Activated naive CD8-positive, alpha-beta T cell (primary cell): ENCODE measurements around the gene ZNF814.
A peak's percentile ranks its signal among the peaks of the same experiment; 100 is the strongest.
"Not testable (repeated sequence)": the region's sequence is repeated elsewhere in the genome, so short reads cannot be mapped to it uniquely, and the experiment has no call there.

Experiments used
- H3K27ac Mint-ChIP-seq: one replicate; pipeline ENCODE4 v1.8.0; 2021; ENCODE audit warnings: mixed read lengths
- H3K27me3 Mint-ChIP-seq: one replicate; pipeline ENCODE4 v1.8.0; 2021; ENCODE audit warnings: mixed read lengths
- H3K36me3 Mint-ChIP-seq: one replicate; pipeline ENCODE4 v1.8.0; 2021; ENCODE audit warnings: mixed read lengths
- H3K4me1 Mint-ChIP-seq: one replicate; pipeline ENCODE4 v1.8.0; 2021; ENCODE audit warnings: low read depth, mixed read lengths
- H3K4me3 Mint-ChIP-seq: one replicate; pipeline ENCODE4 v1.8.0; 2021; ENCODE audit warnings: mild to moderate bottlenecking, mixed read lengths
- H3K9me3 Mint-ChIP-seq: one replicate; pipeline ENCODE4 v1.8.0; 2021; ENCODE audit warnings: low read depth, mixed read lengths

ZNF814 gene

GRCh38 chr19:57886046-57886445 is 2.8 kb downstream of the ZNF814 start:
- Mint-ChIP-seq H3K36me3 (peaks cover 41% of the 10 kb centered on the region), H3K9me3 (peaks cover 14% of the 10 kb centered on the region), H3K4me3 (peak overlapping the region; percentile 59), H3K4me1 (peaks cover 21% of the 10 kb centered on the region), H3K27ac (no peak overlapping the region), H3K27me3 (no peaks in the 10 kb centered on the region)

- Mint-ChIP-seq H3K9me3 (peaks cover 23% of the 10 kb centered on the region), H3K36me3 (peaks cover 45% of the 10 kb centered on the region)
- H3K27me3 Mint-ChIP-seq, H3K4me3 Mint-ChIP-seq, H3K27ac Mint-ChIP-seq, H3K4me1 Mint-ChIP-seq: not testable (repeated sequence)
Observed at GRCh38 chr19:57873883-57874799, 14.7 kb downstream of the ZNF814 start.

- Mint-ChIP-seq H3K9me3 (peaks cover 26% of the 10 kb centered on the region), H3K36me3 (peaks cover 47% of the 10 kb centered on the region), H3K27me3 (no peaks in the 10 kb centered on the region), H3K4me3 (no peak overlapping the region), H3K4me1 (no peaks in the 10 kb centered on the region), H3K27ac (no peak overlapping the region)
Observed at GRCh38 chr19:57872450-57872849, 16.4 kb downstream of the ZNF814 start.

- H3K4me3 Mint-ChIP-seq, result no peak overlapping the region
Observed at GRCh38 chr19:57870225-57870624, 18.6 kb downstream of the ZNF814 start.

GRCh38 chr19:57869655-57870054 is 19.2 kb downstream of the ZNF814 start:
- H3K27me3 Mint-ChIP-seq, H3K4me3 Mint-ChIP-seq, H3K27ac Mint-ChIP-seq, H3K4me1 Mint-ChIP-seq: not testable (repeated sequence)
- H3K9me3 Mint-ChIP-seq, result peaks cover 26% of the 10 kb centered on the region
- peaks cover 51% of the 10 kb centered on the region for H3K36me3 Mint-ChIP-seq

More at GRCh38 chr19:57870225-57870624, 18.6 kb downstream of the ZNF814 start:
- Mint-ChIP-seq H3K36me3 (peaks cover 47% of the 10 kb centered on the region), H3K9me3 (peaks cover 21% of the 10 kb centered on the region), H3K27me3 (no peaks in the 10 kb centered on the region), H3K27ac (no peak overlapping the region), H3K4me1 (no peaks in the 10 kb centered on the region)

GRCh38 chr19:57867868-57868492 is 20.9 kb downstream of the ZNF814 start:
- Mint-ChIP-seq H3K36me3 (peaks cover 43% of the 10 kb centered on the region), H3K9me3 (peaks cover 20% of the 10 kb centered on the region), H3K27me3 (no peaks in the 10 kb centered on the region), H3K4me3 (no peak overlapping the region), H3K4me1 (no peaks in the 10 kb centered on the region), H3K27ac (peak overlapping the region; percentile 16)

- not testable (repeated sequence) for H3K27ac Mint-ChIP-seq, H3K9me3 Mint-ChIP-seq, H3K4me1 Mint-ChIP-seq, H3K4me3 Mint-ChIP-seq, H3K27me3 Mint-ChIP-seq
- peaks cover 56% of the 10 kb centered on the region for H3K36me3 Mint-ChIP-seq
Observed at GRCh38 chr19:57862351-57862750, 26.5 kb downstream of the ZNF814 start.

GRCh38 chr19:57854117-57854516 is 34.7 kb downstream of the ZNF814 start:
- Mint-ChIP-seq H3K4me1 (peaks cover 27% of the 10 kb centered on the region), H3K36me3 (peaks cover 33% of the 10 kb centered on the region)
- H3K9me3 Mint-ChIP-seq, H3K27me3 Mint-ChIP-seq, H3K27ac Mint-ChIP-seq, H3K4me3 Mint-ChIP-seq: not testable (repeated sequence)

GRCh38 chr19:57851812-57852603 is 36.8 kb downstream of the ZNF814 start:
- peaks cover 28% of the 10 kb centered on the region for H3K4me1 Mint-ChIP-seq
- H3K36me3 Mint-ChIP-seq, result peaks cover 25% of the 10 kb centered on the region
- H3K27me3 Mint-ChIP-seq, H3K4me3 Mint-ChIP-seq, H3K9me3 Mint-ChIP-seq: not testable (repeated sequence)
- H3K27ac Mint-ChIP-seq, result peak overlapping the region; percentile 61

GRCh38 chr19:57850553-57851017 is 38.3 kb downstream of the ZNF814 start:
- Mint-ChIP-seq H3K9me3 (no peaks in the 10 kb centered on the region), H3K27ac (peak overlapping the region; percentile 90), H3K4me1 (peaks cover 28% of the 10 kb centered on the region), H3K4me3 (peak overlapping the region; percentile 93), H3K27me3 (no peaks in the 10 kb centered on the region), H3K36me3 (peaks cover 18% of the 10 kb centered on the region)

GRCh38 chr19:57849666-57850473 is 39.0 kb downstream of the ZNF814 start, which contains the start of gene ZNF587:
Gene ZNF587 (plus strand): TSS chr19:57849859. CDS start chr19:57850039, 180 bp downstream.
- Mint-ChIP-seq H3K4me3 (peak within 1 kb of the TSS; percentile 93), H3K27ac (peak within 1 kb of the TSS; percentile 90), H3K4me1 (peaks cover 28% of the 10 kb centered on the region), H3K36me3 (peaks cover 15% of the 10 kb centered on the region)
- not testable (repeated sequence) for H3K27me3 Mint-ChIP-seq, H3K9me3 Mint-ChIP-seq

GRCh38 chr19:57849162-57849665 is 39.6 kb downstream of the ZNF814 start:
- peaks cover 15% of the 10 kb centered on the region for H3K36me3 Mint-ChIP-seq
- not testable (repeated sequence) for H3K27me3 Mint-ChIP-seq, H3K9me3 Mint-ChIP-seq
- H3K4me3 Mint-ChIP-seq, result peak overlapping the region; percentile 93
- H3K27ac Mint-ChIP-seq, result peak overlapping the region; percentile 90
- peaks cover 28% of the 10 kb centered on the region for H3K4me1 Mint-ChIP-seq

- not testable (repeated sequence) for H3K4me3 Mint-ChIP-seq, H3K9me3 Mint-ChIP-seq, H3K27me3 Mint-ChIP-seq, H3K27ac Mint-ChIP-seq
- H3K36me3 Mint-ChIP-seq, result peaks cover 12% of the 10 kb centered on the region
- peaks cover 26% of the 10 kb centered on the region for H3K4me1 Mint-ChIP-seq
Observed at GRCh38 chr19:57847164-57847563, 41.7 kb downstream of the ZNF814 start.
